GM21619 (cell line): ENCODE data around the gene ECE1.

Experiments
- ATAC-seq: cut with Tn5 transposase; IDR thresholded peaks from one replicate; pipeline ENCODE4 v1.9.1; 2021; ENCODE audit not compliant: unreplicated experiment

ECE1 gene

GRCh38 chr1:21255284-21255942 is 34.9 kb downstream of the ECE1 start:
- no peak for ATAC-seq

GRCh38 chr1:21254335-21254951 is 35.8 kb downstream of the ECE1 start:
- ATAC-seq = no peak

- ATAC-seq = no peak
Measured at GRCh38 chr1:21251773-21252471, 38.3 kb downstream of the ECE1 start.

GRCh38 chr1:21249940-21250493 is 40.2 kb downstream of the ECE1 start:
- no peak for ATAC-seq

GRCh38 chr1:21247892-21248715 is 42.2 kb downstream of the ECE1 start:
- ATAC-seq = no peak

- ATAC-seq = no peak
Measured at GRCh38 chr1:21246905-21247642, 43.2 kb downstream of the ECE1 start.

GRCh38 chr1:21245688-21246229 is 44.5 kb downstream of the ECE1 start:
- ATAC-seq = no peak

- ATAC-seq = no peak
Measured at GRCh38 chr1:21244986-21245687, 45.1 kb downstream of the ECE1 start.

GRCh38 chr1:21244154-21244553 is 46.1 kb downstream of the ECE1 start:
- no peak for ATAC-seq

- no peak for ATAC-seq
Measured at GRCh38 chr1:21242846-21243245, 47.4 kb downstream of the ECE1 start.

GRCh38 chr1:21241771-21242581 is 48.3 kb downstream of the ECE1 start:
- no peak for ATAC-seq

GRCh38 chr1:21240706-21241105 is 49.6 kb downstream of the ECE1 start:
- ATAC-seq = no peak

- ATAC-seq = no peak
Measured at GRCh38 chr1:21239221-21239620, 51.0 kb downstream of the ECE1 start.

- ATAC-seq = no peak
Measured at GRCh38 chr1:21238141-21238800, 52.0 kb downstream of the ECE1 start.

- ATAC-seq = no peak
Measured at GRCh38 chr1:21237446-21238088, 52.7 kb downstream of the ECE1 start.

- ATAC-seq = no peak
Measured at GRCh38 chr1:21236178-21236577, 54.1 kb downstream of the ECE1 start.

GRCh38 chr1:21234779-21235178 is 55.5 kb downstream of the ECE1 start:
- no peak for ATAC-seq

- no peak for ATAC-seq
Measured at GRCh38 chr1:21233490-21233889, 56.8 kb downstream of the ECE1 start.
